ENCODE data around the gene KCNJ9.

The KCNJ9 gene

DNA sequence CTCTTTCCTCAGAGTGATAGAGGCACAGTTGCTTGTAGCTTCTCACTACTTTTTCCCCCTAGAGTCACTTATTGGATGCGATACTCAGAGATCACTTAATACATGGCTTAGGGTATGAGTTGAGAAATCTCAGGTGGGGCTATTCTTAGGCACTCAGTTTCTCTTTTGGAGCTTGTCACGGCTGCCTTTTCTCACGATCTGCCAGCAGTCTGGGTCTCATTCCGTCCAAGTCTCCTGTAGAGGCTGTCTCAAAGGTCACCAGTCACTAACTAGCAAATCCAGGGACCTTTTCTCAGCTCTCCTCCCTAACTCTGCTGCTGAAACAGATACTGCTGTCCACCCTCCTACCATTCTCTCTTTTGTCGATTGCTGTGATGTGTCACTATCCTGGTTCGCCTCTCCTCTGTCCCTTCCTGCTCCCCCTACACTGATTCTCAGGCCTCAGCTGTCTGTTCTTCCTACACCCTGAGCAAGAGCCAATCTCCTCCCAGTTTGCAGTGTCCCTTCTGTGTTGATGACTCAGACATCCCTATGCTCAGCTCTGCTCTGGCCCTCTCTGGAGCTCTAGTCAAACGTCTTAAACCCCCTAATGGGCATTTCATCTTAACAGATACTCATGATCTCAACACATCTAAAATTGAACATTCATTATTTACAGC lies 46.7 kb downstream of the KCNJ9 start:
- no peak for DNase-seq

DNA sequence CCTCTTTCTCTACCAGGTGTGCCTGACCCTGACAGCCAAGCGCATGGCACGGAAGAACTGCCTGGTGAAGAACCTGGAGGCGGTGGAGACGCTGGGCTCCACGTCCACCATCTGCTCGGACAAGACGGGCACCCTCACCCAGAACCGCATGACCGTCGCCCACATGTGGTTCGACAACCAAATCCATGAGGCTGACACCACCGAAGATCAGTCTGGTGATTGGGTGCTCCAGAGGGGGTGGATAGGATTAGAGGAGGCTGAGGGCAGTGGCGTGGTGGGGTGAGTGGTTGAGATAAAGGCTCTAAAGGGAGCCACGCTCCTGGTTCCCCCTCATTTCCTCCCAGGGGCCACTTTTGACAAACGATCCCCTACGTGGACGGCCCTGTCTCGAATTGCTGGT lies 47.3 kb downstream of the KCNJ9 start:
- DNase-seq: no peak

DNA sequence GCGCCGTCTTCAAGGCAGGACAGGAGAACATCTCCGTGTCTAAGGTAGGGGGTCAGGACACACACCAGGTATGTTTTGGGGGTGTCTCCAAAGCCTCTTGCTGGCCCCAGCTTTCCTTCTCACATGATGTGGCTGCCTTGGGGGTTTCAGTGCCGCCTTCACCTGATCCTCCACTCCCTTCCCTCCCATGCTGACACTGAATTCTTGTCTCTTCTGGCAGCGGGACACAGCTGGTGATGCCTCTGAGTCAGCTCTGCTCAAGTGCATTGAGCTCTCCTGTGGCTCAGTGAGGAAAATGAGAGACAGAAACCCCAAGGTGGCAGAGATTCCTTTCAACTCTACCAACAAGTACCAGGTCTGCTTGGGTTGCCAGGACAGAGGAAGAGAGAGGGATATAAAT lies 47.7 kb downstream of the KCNJ9 start:
- DNase-seq: no peak

DNA sequence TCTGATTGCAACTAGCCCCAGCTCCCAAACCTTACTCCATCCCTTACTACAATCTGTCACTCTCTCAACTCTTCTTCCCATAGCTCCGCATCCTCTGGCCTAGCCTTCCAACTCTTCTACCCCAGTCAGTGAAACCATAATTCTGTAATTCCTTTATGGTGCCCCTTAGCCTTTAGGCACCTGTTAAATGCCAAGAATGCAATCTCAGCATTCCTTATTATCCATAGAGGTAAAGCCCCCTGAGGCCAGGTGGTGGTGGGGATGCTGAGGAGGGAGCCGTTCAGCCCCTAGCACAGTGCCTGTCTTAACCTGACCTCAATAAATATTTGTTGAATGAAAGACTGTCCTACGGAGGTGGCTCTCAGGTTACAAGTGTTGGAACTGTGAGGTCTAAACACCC lies 48.2 kb downstream of the KCNJ9 start:
- DNase-seq: no peak

DNA sequence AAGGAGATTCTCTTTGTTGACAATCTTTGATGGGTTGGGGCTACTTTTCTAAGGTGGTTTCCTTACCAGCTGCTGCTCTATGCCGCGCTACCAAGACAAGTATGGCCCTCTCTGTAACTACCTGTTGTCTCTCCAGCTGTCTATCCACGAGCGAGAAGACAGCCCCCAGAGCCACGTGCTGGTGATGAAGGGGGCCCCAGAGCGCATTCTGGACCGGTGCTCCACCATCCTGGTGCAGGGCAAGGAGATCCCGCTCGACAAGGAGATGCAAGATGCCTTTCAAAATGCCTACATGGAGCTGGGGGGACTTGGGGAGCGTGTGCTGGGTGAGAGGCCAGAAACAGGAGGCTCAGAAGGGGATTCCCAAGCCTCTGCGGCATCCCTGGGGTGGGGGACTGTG lies 48.6 kb downstream of the KCNJ9 start:
- DNase-seq: no peak

DNA sequence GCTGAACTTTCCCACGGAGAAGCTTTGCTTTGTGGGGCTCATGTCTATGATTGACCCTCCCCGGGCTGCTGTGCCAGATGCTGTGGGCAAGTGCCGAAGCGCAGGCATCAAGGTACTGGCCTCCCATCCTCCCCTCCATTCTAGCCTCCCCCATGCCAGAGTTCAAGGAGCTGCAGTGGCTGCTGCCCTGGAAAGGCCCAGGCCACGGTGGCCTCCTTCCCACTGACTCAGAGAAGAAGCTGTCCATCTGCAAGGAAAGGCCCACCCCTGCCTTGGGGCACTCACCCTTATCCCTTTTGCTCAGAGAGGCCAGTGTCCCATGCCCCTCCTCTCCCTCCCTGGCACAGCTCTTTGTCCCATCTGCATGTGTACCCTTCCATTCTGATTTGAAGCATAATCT lies 49.1 kb downstream of the KCNJ9 start:
- DNase-seq: no peak

DNA sequence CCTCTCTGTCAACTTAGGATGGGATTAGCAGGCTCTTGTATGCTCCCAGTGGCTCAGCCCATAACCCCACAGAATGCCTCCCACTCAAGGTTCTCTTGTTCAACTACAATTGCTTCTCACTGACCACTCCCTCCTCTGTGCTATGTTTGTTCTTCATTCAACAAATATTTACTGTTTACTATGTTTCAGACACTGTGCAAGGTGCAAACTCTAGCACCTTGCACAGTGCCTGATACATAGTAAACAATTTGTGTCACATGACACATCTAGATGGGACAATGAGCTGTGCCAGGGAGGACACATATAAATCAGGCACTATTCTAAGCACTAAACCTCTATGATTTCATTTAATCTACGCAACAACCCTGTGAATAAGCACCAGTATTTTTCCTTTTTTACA lies 49.6 kb downstream of the KCNJ9 start:
- no peak for DNase-seq

DNA sequence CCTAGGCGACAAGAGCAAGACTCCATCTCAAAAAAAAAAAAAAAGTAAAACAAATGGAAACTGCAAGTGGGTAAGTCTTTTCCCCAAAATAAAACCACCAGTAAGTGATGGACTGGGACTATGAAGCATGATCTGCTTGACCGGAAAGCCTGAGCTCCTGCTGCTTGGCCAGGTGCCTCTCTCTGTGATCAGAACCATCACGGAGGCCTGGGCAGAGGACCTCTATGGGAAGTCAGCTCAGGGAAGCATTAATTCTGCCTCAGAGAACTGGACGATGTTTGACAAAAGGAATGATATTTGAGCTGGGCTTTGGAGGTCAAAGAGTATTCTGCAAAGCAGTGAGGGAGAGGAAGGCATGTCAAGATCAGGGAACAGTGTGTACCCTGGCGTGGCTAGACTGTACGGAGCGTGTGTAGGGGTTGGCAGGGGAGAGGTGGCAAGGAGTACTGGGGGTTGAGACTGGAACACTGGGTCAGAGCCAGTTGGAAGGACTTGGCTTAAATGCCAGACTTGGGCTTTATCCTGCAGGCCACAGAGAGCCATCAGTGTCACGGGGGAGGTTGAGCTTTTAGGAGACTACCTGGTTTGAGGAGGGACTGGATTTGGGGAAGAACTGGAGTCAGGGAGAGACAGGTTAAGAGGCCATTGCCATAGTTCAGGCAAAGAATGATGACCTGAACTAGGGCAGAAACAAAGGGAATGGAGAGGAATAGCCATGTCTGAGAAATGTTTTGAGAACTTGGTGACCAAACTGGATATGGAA lies 50.6 kb downstream of the KCNJ9 start:
- DNase-seq: no peak

DNA sequence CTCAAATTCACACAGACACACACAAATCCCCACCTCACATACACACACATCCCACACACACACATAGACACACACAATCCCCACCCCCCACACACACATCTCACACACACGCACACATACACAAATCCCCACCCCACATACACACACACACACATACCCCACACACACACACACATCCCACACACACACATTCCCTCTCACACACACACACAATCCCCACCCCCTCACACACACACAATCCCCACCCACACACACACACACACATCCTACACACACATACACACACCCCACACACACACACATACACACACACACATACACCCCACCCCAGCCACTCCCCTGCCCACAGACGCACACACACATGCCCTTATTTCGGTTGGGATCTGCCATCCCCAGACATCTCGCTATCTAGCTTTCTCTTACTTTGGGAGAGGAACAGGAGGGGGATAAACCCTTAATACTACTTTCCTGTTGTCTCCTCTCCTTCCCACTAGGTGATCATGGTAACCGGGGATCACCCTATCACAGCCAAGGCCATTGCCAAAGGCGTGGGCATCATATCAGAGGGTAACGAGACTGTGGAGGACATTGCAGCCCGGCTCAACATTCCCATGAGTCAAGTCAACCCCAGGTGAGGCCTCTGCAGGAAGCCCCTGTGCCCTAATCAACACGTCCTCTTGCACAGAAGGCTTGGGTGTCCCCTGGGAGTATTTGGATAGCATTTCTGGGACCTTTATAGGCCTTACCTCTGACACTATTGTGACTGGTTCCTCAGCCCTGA lies 52.8 kb downstream of the KCNJ9 start:
- DNase-seq: no peak

DNA sequence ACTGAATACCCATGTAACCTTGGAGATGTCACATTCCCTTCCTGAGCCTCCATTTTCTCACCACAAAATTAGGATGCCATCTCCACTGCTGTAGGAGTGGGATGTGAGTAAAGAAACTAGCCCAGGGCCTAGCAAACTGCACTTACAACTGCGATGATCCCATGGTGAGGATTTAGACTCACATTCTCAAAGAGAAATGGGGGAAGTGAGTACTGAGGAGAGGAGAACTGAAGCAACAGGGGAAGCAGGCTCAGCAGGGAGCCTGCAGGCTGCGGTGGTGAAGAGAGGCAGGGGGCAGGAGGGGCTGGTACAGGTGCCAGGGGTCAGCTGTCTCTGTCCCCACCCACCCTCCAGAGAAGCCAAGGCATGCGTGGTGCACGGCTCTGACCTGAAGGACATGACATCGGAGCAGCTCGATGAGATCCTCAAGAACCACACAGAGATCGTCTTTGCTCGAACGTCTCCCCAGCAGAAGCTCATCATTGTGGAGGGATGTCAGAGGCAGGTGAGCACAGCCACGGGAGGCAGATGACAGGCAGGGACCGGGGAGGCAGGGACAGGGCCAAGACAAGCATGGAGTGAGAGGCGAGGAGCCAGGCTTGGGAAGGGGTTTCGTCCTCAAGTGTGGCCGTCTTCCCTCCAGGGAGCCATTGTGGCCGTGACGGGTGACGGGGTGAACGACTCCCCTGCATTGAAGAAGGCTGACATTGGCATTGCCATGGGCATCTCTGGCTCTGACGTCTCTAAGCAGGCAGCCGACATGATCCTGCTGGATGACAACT lies 53.6 kb downstream of the KCNJ9 start:
- DNase-seq: no peak

DNA sequence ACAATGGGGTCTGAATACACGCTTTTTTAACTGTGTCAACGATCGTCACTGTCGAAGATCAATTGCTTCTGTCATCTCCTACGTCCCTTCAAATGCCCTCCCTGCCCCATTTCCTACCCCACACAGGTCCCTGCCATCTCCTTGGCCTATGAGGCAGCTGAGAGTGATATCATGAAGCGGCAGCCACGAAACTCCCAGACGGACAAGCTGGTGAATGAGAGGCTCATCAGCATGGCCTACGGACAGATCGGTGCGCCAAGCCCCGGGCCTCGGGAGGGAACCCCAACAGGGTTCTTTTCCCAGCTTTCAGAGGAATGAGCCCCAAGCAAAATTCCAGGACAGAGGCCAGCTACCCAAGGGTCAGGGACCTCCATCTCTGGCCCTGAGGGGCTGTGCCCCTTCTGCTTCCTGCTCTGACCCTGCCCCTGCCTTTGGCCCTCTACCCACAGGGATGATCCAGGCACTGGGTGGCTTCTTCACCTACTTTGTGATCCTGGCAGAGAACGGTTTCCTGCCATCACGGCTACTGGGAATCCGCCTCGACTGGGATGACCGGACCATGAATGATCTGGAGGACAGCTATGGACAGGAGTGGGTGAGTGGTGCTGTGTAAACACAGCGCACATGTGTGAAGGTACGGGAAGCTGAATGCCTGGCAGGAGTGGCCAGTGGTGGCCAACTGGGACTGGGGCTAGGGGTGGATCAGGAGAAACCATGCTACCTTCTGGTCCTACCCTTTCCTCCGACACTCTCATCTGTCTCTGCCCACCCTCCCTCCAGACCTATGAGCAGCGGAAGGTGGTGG lies 55.0 kb downstream of the KCNJ9 start:
- DNase-seq: no peak

DNA sequence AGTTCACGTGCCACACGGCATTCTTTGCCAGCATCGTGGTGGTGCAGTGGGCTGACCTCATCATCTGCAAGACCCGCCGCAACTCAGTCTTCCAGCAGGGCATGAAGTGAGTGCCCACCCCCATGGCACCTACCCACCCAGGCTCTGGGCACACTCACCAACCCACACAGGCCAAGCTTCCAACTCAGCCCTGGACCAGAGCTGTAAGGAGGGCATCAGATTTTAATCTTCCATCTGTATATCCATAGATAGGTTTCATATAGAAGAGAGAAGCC lies 55.5 kb downstream of the KCNJ9 start:
- no peak for DNase-seq

DNA sequence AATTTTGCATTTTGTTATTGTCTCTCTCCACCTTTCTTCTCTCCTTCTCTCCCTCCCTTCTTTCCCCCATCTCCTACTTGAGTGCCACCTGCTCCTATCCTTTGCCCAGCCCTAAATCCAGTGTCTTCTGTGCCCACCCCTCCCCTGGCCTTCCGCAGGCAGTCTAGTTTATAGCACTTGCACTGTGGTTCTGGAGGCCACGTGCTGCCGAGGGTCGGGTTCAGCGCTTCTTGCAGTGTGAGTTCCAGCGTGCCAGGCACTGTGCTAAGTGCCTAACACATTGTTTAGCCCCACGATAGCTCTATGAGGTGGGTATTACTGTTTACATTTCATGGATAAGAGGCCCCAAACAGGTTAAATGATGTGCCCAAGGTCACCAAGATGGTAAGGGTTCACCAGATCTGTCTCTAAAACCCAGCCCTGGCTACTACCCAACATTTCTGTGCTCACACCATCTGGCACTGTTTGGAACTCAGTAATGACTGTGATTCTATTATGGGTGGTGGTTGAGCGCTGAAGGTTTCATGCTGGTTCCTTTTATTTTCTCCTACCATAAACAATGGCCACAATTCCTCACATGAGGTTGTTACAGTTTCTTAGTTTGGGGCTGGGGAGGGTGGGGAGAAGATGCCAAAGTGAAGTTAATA lies 56.0 kb downstream of the KCNJ9 start:
- no peak for DNase-seq

DNA sequence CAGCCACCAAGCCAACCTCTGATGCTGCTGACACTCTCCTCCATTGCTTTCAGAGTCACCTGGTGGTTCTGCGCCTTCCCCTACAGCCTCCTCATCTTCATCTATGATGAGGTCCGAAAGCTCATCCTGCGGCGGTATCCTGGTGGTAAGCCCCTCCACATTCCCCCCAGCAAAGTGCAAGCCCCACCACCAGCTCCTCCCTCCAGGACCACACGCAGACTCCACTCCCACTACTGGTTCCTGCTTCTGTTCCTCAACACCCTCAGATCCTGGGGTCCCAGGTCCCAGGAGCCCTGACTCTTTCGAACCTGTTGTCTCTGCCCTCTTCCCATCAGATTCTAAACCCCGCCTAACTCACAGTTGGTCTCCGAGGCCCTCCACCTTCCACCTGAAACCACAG lies 58.5 kb downstream of the KCNJ9 start:
- no peak for DNase-seq
